Neuronal stem cell (in vitro differentiated cells): ENCODE results near the gene ARHGEF10L.
A peak's percentile ranks its signal among the peaks of the same experiment; 100 is the strongest.

Source experiments
- DNase-seq: peaks from one replicate; pipeline ENCODE4 v3.0.0-alpha.2; 2013; ENCODE audit warnings: low spot score
- H2AFZ ChIP-seq: one replicate; pipeline ENCODE4 v1.6.1; 2013; ENCODE audit warnings: mild to moderate bottlenecking, low read length, inconsistent platforms
- H2AK5ac ChIP-seq: 2 replicates; pipeline ENCODE4 v1.6.1; 2013; ENCODE audit warnings: low read depth, mild to moderate bottlenecking, inconsistent platforms, low read length, moderate library complexity, mixed read lengths
- H2BK120ac ChIP-seq: 2 replicates; pipeline ENCODE4 v1.6.1; 2013; ENCODE audit warnings: low read depth, mild to moderate bottlenecking, inconsistent platforms, low read length, moderate library complexity, mixed read lengths
- H2BK12ac ChIP-seq: one replicate; pipeline ENCODE4 v1.6.1; 2013; ENCODE audit warnings: low read length, inconsistent platforms
- H2BK15ac ChIP-seq: 2 replicates; pipeline ENCODE4 v1.6.1; 2013; ENCODE audit warnings: mild to moderate bottlenecking, low read length, inconsistent platforms, mixed read lengths
- H2BK5ac ChIP-seq: one replicate; pipeline ENCODE4 v1.6.1; 2013; ENCODE audit warnings: inconsistent platforms, mild to moderate bottlenecking, low read length, moderate library complexity
- H3K14ac ChIP-seq: one replicate; pipeline ENCODE4 v1.6.1; 2013; ENCODE audit warnings: low read length, inconsistent platforms
- H3K18ac ChIP-seq: 2 replicates; pipeline ENCODE4 v1.6.1; 2013; ENCODE audit warnings: low read length, inconsistent platforms
- H3K23ac ChIP-seq: 2 replicates; pipeline ENCODE4 v1.6.1; 2013; ENCODE audit warnings: low read depth, mild to moderate bottlenecking, mixed read lengths, low read length, inconsistent platforms; ENCODE audit not compliant: poor library complexity
- H3K27ac ChIP-seq: replicated peaks from 3 replicates; pipeline ENCODE4 v1.5.1; 2013; ENCODE audit warnings: low read length, inconsistent platforms
- H3K27me3 ChIP-seq, 3 experiments: 2 replicates each; pipeline ENCODE4 v1.6.1; 2013; ENCODE audit warnings: low read length in 3 of 3, mild to moderate bottlenecking in 2 of 3, inconsistent platforms in 1 of 3, low read depth in 1 of 3, mixed read lengths in 1 of 3, moderate library complexity in 1 of 3; ENCODE audit not compliant: control insufficient read depth in 3 of 3, insufficient read depth in 3 of 3
- H3K36me3 ChIP-seq, 2 donors: replicated peaks in 1 of 2; 2 replicates each; pipeline ENCODE4 v1.6.1; 2013; ENCODE audit warnings: low read length in 2 of 2; ENCODE audit not compliant: control insufficient read depth in 2 of 2, insufficient read depth in 2 of 2
- H3K4ac ChIP-seq: 2 replicates; pipeline ENCODE4 v1.6.1; 2013; ENCODE audit warnings: inconsistent platforms, mild to moderate bottlenecking, low read length, moderate library complexity
- H3K4me1 ChIP-seq, 2 donors: 1 replicate in 1 of 2; 2 replicates in 1 of 2; pipeline ENCODE4 v1.6.1; 2013; ENCODE audit warnings: low read length in 2 of 2, low read depth in 1 of 2; ENCODE audit not compliant: control insufficient read depth in 2 of 2, insufficient read depth in 1 of 2
- H3K4me2 ChIP-seq: one replicate; pipeline ENCODE4 v1.6.1; 2013; ENCODE audit warnings: mild to moderate bottlenecking, low read length, inconsistent platforms; ENCODE audit not compliant: insufficient read depth, poor library complexity, severe bottlenecking
- H3K4me3 ChIP-seq, 2 donors: 2 replicates each; pipeline ENCODE4 v1.5.1; 2013; ENCODE audit warnings: low read length in 2 of 2, mild to moderate bottlenecking in 2 of 2, inconsistent platforms in 1 of 2, moderate library complexity in 1 of 2
- H3K79me1 ChIP-seq: one replicate; pipeline ENCODE4 v1.6.1; 2013; ENCODE audit warnings: low read depth, mild to moderate bottlenecking, inconsistent platforms, low read length, moderate library complexity
- H3K9ac ChIP-seq: one replicate; pipeline ENCODE4 v1.6.1; 2013; ENCODE audit warnings: mild to moderate bottlenecking, low read depth, low read length, inconsistent platforms; ENCODE audit not compliant: poor library complexity
- H3K9me3 ChIP-seq, 2 donors: replicated peaks in 1 of 2; 2 replicates each; pipeline versions ENCODE3 to v1.6.1; 2013; ENCODE audit warnings: low read length in 2 of 2, mild to moderate bottlenecking in 2 of 2, inconsistent platforms in 1 of 2, low read depth in 1 of 2, mixed read lengths in 1 of 2, moderate library complexity in 1 of 2; ENCODE audit not compliant: control insufficient read depth in 2 of 2, insufficient read depth in 1 of 2
- H4K8ac ChIP-seq: one replicate; pipeline ENCODE4 v1.6.1; 2013; ENCODE audit warnings: low read depth, mild to moderate bottlenecking, inconsistent platforms, low read length, moderate library complexity
- H4K91ac ChIP-seq: one replicate; pipeline ENCODE4 v1.6.1; 2013; ENCODE audit warnings: low read length, low read depth, mild to moderate bottlenecking, inconsistent platforms; ENCODE audit not compliant: poor library complexity
- WGBS, 2 donors: extraction: QIAGEN DNeasy Blood & Tissue Kit; methylation state at CpG; one replicate each; pipeline ENCODE4 v1.1.7; 2013; ENCODE audit warnings: missing lambda C conversion rate in 2 of 2, mixed read lengths in 1 of 2; ENCODE audit not compliant: insufficient read length in 2 of 2, insufficient replicate concordance in 1 of 2; ENCODE audit errors: extremely low coverage in 2 of 2; 5-methylcytosine and 5-hydroxymethylcytosine counted together

The ARHGEF10L gene

GRCh38 chr1:17568014-17568900 is 28.8 kb downstream of the ARHGEF10L start:
- H3K4me1 ChIP-seq, result peaks cover 61 to 65% of the 10 kb centered on the region in 2 donors
- H3K23ac ChIP-seq, result no peak overlapping the region
- DNase-seq, result no peak
- WGBS, 2 donors, result no CpG with 5 or more reads among the region's 11 CpGs
- H3K9ac ChIP-seq, result no peak overlapping the region
- H4K8ac ChIP-seq, result no peak overlapping the region
- H2AFZ ChIP-seq, result no peak overlapping the region
- H3K18ac ChIP-seq, result peak overlapping the region; percentile 51
- no peak overlapping the region for H2BK5ac ChIP-seq
- H3K14ac ChIP-seq, result peak overlapping the region; percentile 39
- H3K4ac ChIP-seq, result no peak overlapping the region
- no peaks in the 10 kb centered on the region for H3K27me3 ChIP-seq
- H2BK120ac ChIP-seq, result no peak overlapping the region
- no peak overlapping the region for H4K91ac ChIP-seq
- no peaks in the 10 kb centered on the region for H3K9me3 ChIP-seq
- H3K79me1 ChIP-seq, result peaks cover 16% of the 10 kb centered on the region
- H2AK5ac ChIP-seq, result peak overlapping the region; percentile 24
- peak overlapping the region; percentile 32 for H2BK15ac ChIP-seq
- H3K4me3 ChIP-seq, result no peak overlapping the region
- H2BK12ac ChIP-seq, result no peak overlapping the region
- H3K4me2 ChIP-seq, result no peak overlapping the region
- H3K27ac ChIP-seq, result no peak overlapping the region
- no peaks in the 10 kb centered on the region for H3K36me3 ChIP-seq

GRCh38 chr1:17569200-17570139 is 30.0 kb downstream of the ARHGEF10L start:
- WGBS, 2 donors, result no CpG with 5 or more reads among the region's 16 CpGs
- H3K9me3 ChIP-seq, result no peaks in the 10 kb centered on the region
- no peak overlapping the region for H3K4me2 ChIP-seq
- H3K14ac ChIP-seq, result peak overlapping the region; percentile 39
- peak overlapping the region; percentile 86 for H2BK15ac ChIP-seq
- peak overlapping the region; percentile 46 for H3K9ac ChIP-seq
- peaks cover 65 to 68% of the 10 kb centered on the region in 2 donors for H3K4me1 ChIP-seq
- no peaks in the 10 kb centered on the region for H3K27me3 ChIP-seq
- H3K18ac ChIP-seq, result peak overlapping the region; percentile 66
- peak overlapping the region; percentile 47 for H2BK120ac ChIP-seq
- H4K8ac ChIP-seq, result no peak overlapping the region
- no peak overlapping the region for H2BK12ac ChIP-seq
- H3K79me1 ChIP-seq, result peaks cover 18% of the 10 kb centered on the region
- H3K27ac ChIP-seq, result peak overlapping the region; percentile 40
- H3K23ac ChIP-seq, result no peak overlapping the region
- no peak for DNase-seq
- no peak overlapping the region for H4K91ac ChIP-seq
- H3K4me3 ChIP-seq, result no peak overlapping the region
- peak overlapping the region; percentile 79 for H2AK5ac ChIP-seq
- no peaks in the 10 kb centered on the region for H3K36me3 ChIP-seq
- no peak overlapping the region for H2AFZ ChIP-seq
- H3K4ac ChIP-seq, result no peak overlapping the region
- peak overlapping the region; percentile 76 for H2BK5ac ChIP-seq

GRCh38 chr1:17570228-17570627 is 30.7 kb downstream of the ARHGEF10L start:
- peak overlapping the region; percentile 79 for H2AK5ac ChIP-seq
- no peak overlapping the region for H3K4me3 ChIP-seq
- H3K27ac ChIP-seq, result no peak overlapping the region
- peak overlapping the region; percentile 76 for H2BK5ac ChIP-seq
- H3K18ac ChIP-seq, result peak overlapping the region; percentile 81
- H3K79me1 ChIP-seq, result peaks cover 20% of the 10 kb centered on the region
- no peak overlapping the region for H3K4me2 ChIP-seq
- no peak overlapping the region for H2BK12ac ChIP-seq
- no peaks in the 10 kb centered on the region for H3K36me3 ChIP-seq
- no peak overlapping the region for H2AFZ ChIP-seq
- no peak overlapping the region for H4K8ac ChIP-seq
- no peak overlapping the region for H3K14ac ChIP-seq
- no peak overlapping the region for H3K4ac ChIP-seq
- no peaks in the 10 kb centered on the region for H3K27me3 ChIP-seq
- no peak for DNase-seq
- peak overlapping the region; percentile 86 for H2BK15ac ChIP-seq
- peaks cover 65 to 68% of the 10 kb centered on the region in 2 donors for H3K4me1 ChIP-seq
- peak overlapping the region; percentile 47 for H2BK120ac ChIP-seq
- no peaks in the 10 kb centered on the region for H3K9me3 ChIP-seq
- no CpG with 5 or more reads among the region's 3 CpGs for WGBS, 2 donors
- H3K9ac ChIP-seq, result peak overlapping the region; percentile 46
- H3K23ac ChIP-seq, result no peak overlapping the region
- no peak overlapping the region for H4K91ac ChIP-seq
